AG09319 (cell line): ENCODE results near the gene APOL6.
"Not testable (repeated sequence)": the region's sequence is repeated elsewhere in the genome, so short reads cannot be mapped to it uniquely, and the experiment has no call there.

Source experiments
- DNase-seq: peaks from one replicate; pipeline ENCODE4 v3.0.0-alpha.2; 2010; ENCODE audit warnings: low read depth; ENCODE audit errors: extremely low read depth
- CTCF ChIP-seq: IDR thresholded peaks from 2 replicates; pipeline ENCODE4 v1.5.1; 2011; ENCODE audit warnings: low read depth, mild to moderate bottlenecking, inconsistent platforms, low read length, moderate library complexity

The APOL6 gene

DNA sequence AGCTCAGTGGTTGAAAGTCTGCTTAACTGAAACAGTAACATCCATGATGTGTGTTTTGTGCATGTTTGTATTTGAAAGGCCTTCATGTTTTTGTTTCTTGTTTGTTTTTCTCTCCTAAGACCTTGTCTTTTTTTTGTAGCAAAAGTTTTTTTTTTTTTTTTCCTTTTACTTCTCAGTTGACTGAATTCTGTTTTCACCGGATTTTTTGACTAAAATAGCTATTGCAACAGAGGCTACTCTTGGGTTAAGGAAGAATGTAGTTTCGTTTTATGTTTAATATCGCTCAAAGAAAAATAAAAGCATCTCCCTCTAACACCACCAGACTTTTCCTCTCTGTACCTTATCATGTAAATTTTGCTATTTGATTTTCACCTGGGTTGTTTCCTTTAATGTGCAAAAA is 15.1 kb downstream of the APOL6 start:
- no peak for DNase-seq
- TF ChIP-seq CTCF, result no peak

DNA sequence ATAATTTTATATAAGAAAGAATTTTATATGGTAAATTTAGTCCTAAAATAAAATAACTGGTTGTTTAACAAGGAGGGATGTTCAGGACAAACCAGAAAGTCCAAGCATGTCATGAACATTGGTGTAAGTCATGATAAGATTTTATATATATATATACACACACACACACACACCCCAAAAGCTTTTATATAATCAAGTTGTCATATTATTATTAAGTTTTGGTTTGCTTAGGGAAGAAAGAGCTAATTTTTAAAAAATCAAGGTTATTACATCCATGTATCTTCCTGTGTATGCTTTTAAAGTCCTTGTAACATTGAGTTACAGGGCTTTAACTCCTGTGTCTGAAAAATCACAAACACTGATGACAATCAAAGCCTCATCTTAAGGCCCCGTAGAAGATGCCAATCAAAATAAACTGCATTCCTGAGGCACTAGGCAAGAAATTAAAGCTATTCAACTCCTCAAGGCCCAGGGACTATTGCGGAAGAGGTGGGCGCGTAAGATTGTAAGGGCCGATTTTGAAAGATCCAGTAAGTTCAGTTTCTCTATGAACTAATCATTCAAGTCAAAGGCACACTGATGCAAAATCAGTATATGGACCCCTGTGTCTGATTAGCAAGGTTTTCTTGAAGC is 16.8 kb downstream of the APOL6 start:
- no peak for DNase-seq

GRCh38 chr22:35666699-35667098 is 18.5 kb downstream of the APOL6 start:
- not testable (repeated sequence) for DNase-seq

More for the DNA sequence above, 16.8 kb downstream of the APOL6 start:
- no peak for TF ChIP-seq CTCF

- no peak for DNase-seq
- TF ChIP-seq CTCF, result no peak
Observed at GRCh38 chr22:35674335-35674734, 26.1 kb downstream of the APOL6 start.

DNA sequence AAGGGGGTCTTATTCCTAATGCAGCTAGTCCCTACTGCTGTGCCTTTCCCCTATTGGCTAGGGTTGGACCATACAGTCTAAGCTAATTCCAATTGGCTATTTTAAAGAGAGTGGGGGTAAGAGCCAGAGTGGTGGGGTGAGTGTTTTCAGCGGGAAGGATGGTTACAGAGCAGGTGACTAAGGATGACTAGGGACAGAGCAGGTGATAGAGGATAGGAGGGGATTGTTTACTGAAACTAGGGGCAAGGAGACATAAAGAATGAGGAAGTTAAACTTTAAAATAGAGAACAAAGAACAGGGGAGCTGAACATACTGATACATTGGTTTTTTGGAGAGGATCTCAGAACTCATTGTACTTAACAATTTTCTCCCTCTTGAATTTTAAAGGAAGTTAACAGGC is 27.8 kb downstream of the APOL6 start:
- DNase-seq, result not testable (repeated sequence)

DNA sequence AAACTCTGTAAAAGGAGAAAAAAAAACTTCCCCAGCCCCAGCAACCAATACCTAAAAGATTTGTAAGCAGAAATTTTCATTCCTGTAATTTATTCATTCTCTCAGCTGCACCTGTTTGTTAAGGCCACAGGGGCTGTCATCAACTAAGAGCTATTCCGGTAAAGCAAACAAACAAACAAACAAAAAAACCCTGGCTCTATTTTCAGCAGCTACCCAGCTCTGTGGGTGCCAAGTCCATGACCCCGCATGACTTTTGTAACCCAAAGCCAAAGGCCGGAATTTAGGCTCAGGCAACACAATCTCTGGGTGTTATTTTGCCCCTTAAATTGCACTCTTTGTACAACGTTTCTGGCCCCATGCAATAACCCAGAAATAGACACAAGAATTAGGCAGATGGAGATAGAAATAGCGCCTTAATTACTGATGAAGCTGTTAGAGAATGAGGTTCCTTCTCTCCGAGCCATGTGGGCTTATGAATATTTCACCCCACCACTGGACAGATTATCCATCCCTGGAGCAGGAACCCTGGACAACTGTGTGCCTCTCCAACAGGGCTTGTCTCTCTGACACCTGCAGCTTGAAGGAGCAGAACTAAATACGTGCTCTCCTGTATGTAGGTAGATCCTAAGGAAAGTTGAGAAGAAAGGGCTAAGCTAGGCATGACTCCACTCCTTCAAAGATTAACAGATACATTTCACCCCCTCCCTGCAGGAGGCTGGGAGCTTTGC is 29.4 kb downstream of the APOL6 start:
- TF ChIP-seq CTCF, result no peak
- DNase-seq, result no peak

- DNase-seq, result no peak
- TF ChIP-seq CTCF, result no peak
Observed at GRCh38 chr22:35678836-35679235, 30.6 kb downstream of the APOL6 start.

DNA sequence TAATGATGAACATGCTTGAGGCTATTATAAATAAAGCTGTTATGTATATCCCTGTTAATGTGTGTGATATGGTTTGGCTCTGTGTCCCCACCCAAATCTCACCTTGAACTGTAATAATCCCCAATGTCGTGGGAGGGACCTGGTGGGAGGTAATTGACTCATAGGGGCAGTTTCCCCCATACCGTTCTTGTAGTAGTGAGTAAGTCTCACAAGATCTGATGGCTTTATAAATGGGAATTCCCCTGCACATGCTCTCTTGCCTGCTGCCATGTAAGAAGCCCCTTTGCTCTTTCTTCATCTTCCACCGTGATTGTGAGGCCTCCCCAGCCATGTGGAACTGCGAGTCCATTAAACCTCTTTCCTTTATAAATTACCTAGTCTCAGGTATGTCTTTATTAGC is 31.2 kb downstream of the APOL6 start:
- DNase-seq, result not testable (repeated sequence)

DNA sequence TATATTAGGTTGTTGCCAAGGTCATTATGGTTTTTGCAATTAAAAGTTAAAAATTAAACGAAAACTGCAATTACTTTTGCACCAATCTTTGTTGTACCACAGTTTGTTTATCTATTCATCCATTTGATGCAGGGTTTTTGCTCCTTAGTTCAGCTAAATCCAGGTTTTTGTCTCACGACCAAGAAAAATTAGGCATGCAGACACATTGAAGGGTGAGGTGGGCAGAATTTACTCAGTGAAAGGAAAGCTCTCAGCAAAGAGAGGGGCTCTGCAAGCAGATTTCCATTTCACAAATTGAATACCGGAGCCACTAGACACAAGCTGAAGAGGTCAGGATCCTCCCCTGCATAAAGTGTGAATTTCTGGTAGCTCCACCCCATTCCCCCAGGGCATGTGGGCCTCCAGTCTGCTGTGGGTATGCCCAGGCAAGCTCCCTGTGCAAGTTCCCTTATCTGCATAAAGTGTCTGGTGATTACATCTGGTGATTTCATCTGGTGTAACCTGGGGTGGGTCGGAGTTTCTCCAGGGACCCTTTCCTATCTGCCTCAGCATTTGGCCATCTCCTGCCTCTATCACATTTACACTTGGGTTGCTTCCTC is 33.3 kb downstream of the APOL6 start:
- TF ChIP-seq CTCF, result no peak
- no peak for DNase-seq
